Prostate gland (tissue), 2 donors: ENCODE data around the gene DGKI. TPM values are rescaled to one million over a fixed set of nuclear protein-coding genes. Genes with fewer than 3 reads are reported as not detected.

Experiments used
- DNase-seq: peaks from one replicate; pipeline ENCODE4 v3.0.0-alpha.2; 2019; ENCODE audit warnings: low spot score
- H3K27ac ChIP-seq, 2 donors: fragments of 200-600 bp; sonication (generic); 2 replicates each; pipeline ENCODE4 v1.5.1; 2017 to 2019
- H3K27me3 ChIP-seq: fragments of 200-600 bp; sonication (generic); replicated peaks from 2 replicates; pipeline ENCODE4 v1.5.1; 2019; ENCODE audit not compliant: insufficient read depth
- H3K36me3 ChIP-seq, 2 donors: fragments of 200-600 bp; sonication (generic); 1 replicate in 1 of 2; 2 replicates in 1 of 2; pipeline versions ENCODE4 v1.5.1 to v1.8.1; 2017 to 2019
- H3K4me1 ChIP-seq: fragments of 200-600 bp; sonication (generic); replicated peaks from 2 replicates; pipeline ENCODE4 v1.5.1; 2019
- H3K4me3 ChIP-seq, 2 donors: fragments of 200-600 bp; sonication (generic); 2 replicates each; pipeline ENCODE4 v1.5.1; 2017 to 2019
- H3K9me3 ChIP-seq: fragments of 200-600 bp; sonication (generic); 2 replicates; pipeline ENCODE4 v1.5.1; 2017
- CTCF ChIP-seq, 4 experiments: fragments of 200-600 bp in 2 of 4; fragments of 450-650 bp in 2 of 4; sonication (generic) in 2 of 4; IDR thresholded peaks; 1 replicate in 3 of 4; 2 replicates in 1 of 4; pipeline ENCODE4 v1.5.1; 2016 to 2019; ENCODE audit warnings: antibody characterized with exemption in 4 of 4, mild to moderate bottlenecking in 2 of 4, moderate library complexity in 2 of 4
- POLR2A ChIP-seq: fragments of 450-650 bp; IDR thresholded peaks from one replicate; pipeline ENCODE4 v1.6.1; 2016; ENCODE audit warnings: antibody characterized with exemption, mild to moderate bottlenecking
- POLR2AphosphoS5 ChIP-seq: sonication (generic); formaldehyde crosslinking; IDR thresholded peaks from one replicate; pipeline ENCODE4 v1.6.1; 2017; ENCODE audit warnings: antibody characterized with exemption
- WGBS: methylation state at CpG from one replicate; pipeline ENCODE4 v1.1.5; 2018; 5-methylcytosine and 5-hydroxymethylcytosine counted together
- intact Hi-C: fragments of 100-400 bp; cut with DNase I; formaldehyde crosslinking; loops from one replicate; pipeline ENCODE4 v1.14.2; 2022
- total RNA-seq, 2 donors: library from RNA; depleted of rRNA; stranded (reverse); fragments of >200 nt; gene quantifications; one replicate each; pipeline ENCODE4 v1.1.0, GENCODE V29; 2016

DGKI gene
- total RNA-seq, 2 donors from 2014 or later = 0.32 to 1.5 TPM

DNA sequence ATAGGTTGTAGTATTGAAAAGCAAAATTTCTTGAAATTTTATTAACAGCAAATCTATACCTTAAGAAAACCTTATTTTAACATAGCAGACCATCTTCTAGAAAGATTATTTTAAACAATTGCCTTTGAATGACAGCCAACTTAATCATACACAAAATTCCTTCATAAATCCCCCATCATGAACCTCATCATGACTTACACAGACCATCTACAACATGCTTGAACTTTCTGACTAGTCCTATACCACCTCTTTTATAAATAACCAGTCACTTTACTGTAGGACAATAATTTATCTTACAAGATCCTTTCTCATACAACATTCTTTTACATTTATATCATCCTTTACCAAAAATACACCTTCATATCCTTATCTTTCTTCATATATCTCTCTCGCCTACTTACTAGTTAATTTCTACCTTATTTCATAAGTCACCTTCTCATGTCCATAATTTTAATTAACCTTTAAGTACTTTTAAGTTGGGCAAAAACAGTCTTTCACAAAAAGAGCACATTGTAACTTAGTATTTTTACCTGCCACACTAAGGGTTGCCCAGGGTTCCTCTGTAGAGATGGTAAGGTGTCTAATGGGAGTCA, 486.6 kb downstream of the DGKI start:
- no peak overlapping the region for H3K27ac ChIP-seq
- WGBS = 64% methylated on average over 1 of the region's 1 CpG

GRCh38 chr7:137354961-137355360, 491.8 kb downstream of the DGKI start:
- Histone ChIP-seq H3K9me3 (no peaks in the 10 kb centered on the region), H3K4me3 (no peak overlapping the region), H3K36me3 (no peaks in the 10 kb centered on the region), H3K27ac (no peak overlapping the region), H3K27me3 (no peaks in the 10 kb centered on the region), H3K4me1 (no peaks in the 10 kb centered on the region)
- TF ChIP-seq CTCF (IDR thresholded peaks at IDR 0.05) (no peak), POLR2A (no peak), POLR2AphosphoS5 (no peak)
- DNase-seq = no peak
- intact Hi-C loops = no loop called here

More for the DNA sequence above, 486.6 kb downstream of the DGKI start:
- TF ChIP-seq CTCF (IDR thresholded peaks at IDR 0.05) = no peak
- no peak for TF ChIP-seq POLR2AphosphoS5
- TF ChIP-seq POLR2A = no peak
- Histone ChIP-seq H3K4me1 (no peaks in the 10 kb centered on the region), H3K9me3 (no peaks in the 10 kb centered on the region), H3K27me3 (no peaks in the 10 kb centered on the region), H3K36me3 (no peaks in the 10 kb centered on the region), H3K4me3 (no peak overlapping the region)
- intact Hi-C loops = no loop called here
- DNase-seq = no peak

DNA sequence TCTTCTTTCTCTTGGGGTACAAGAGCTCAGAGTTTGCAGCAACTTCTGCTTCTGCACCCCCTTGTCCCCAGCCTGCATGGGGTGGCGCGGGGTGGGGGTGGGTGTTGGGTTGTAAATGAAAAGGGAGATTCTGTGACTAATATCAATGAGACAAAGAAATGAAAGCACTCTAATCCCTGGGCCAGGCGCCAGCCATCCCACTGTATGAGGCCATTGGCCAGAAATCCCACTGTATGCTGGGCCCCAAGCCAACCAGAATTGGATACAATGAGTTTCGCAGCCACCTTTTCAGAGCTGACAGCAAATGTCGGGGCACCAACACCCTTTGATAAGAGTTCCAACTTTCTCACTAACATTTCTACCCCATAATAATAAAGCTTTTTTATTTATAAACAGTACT, 492.4 kb downstream of the DGKI start:
- H3K4me3 ChIP-seq = no peak overlapping the region
- TF ChIP-seq POLR2A = no peak
- TF ChIP-seq POLR2AphosphoS5 = no peak
- TF ChIP-seq CTCF (IDR thresholded peaks at IDR 0.05) = no peak
- H3K27me3 ChIP-seq = no peaks in the 10 kb centered on the region
- no peaks in the 10 kb centered on the region for H3K36me3 ChIP-seq
- intact Hi-C loops = no loop called here
- H3K4me1 ChIP-seq = no peaks in the 10 kb centered on the region
- no peak for DNase-seq
- H3K9me3 ChIP-seq = no peaks in the 10 kb centered on the region
- H3K27ac ChIP-seq = no peak overlapping the region
- WGBS = 29% methylated on average over 5 of the region's 5 CpGs

- Histone ChIP-seq H3K4me3 (no peak overlapping the region), H3K36me3 (no peaks in the 10 kb centered on the region), H3K27ac (no peak overlapping the region), H3K27me3 (no peaks in the 10 kb centered on the region), H3K9me3 (no peaks in the 10 kb centered on the region), H3K4me1 (no peaks in the 10 kb centered on the region)
- WGBS = 63% methylated on average over 2 of the region's 2 CpGs
- intact Hi-C loops = no loop called here
- TF ChIP-seq CTCF (IDR thresholded peaks at IDR 0.05) = no peak
- no peak for DNase-seq
Observed at GRCh38 chr7:137351941-137352340, 494.8 kb downstream of the DGKI start.

DNA sequence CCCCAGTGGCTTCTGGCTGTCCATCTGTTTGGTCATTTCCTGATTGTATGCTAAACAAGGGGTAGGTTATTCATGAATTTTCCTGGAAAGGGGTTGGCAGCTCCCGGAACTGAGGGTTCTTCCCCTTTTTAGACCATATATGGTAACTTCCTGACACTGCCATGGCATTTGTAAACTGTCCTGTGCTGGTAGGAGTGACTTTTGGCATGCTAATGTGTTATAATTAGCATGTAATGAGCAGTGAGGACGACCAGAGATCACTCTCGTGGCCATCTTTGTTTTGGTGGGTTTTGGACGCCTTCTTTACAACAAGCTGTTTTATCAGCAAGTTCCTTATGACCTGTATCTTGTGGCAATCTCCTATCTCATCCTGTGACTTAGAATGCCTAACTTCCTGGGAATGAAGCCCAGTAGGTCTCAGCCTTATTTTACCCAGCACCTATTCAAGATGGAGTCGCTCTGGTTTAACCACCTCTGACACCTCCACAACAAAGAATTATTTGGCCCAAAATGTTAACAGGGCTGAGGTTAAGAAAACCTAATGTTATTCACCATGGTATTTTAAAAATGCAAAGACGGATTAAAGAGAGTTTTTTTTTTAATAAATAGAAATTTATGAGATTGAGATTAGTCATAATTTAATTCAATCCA, 500.9 kb downstream of the DGKI start:
- intact Hi-C loops = no loop called here
- TF ChIP-seq POLR2AphosphoS5 (no peak), POLR2A (no peak), CTCF (IDR thresholded peaks at IDR 0.05) (no peak)
- 86% methylated on average over 6 of the region's 6 CpGs for WGBS
- Histone ChIP-seq H3K9me3 (no peaks in the 10 kb centered on the region), H3K27ac (no peak overlapping the region), H3K27me3 (no peaks in the 10 kb centered on the region), H3K4me3 (no peak overlapping the region), H3K36me3 (no peaks in the 10 kb centered on the region), H3K4me1 (no peaks in the 10 kb centered on the region)
- DNase-seq = no peak
